Left ventricle myocardium inferior (tissue), 1 donor: ENCODE measurements around the gene BCAN. TPM values are rescaled to one million over a fixed set of nuclear protein-coding genes. Genes with fewer than 3 reads are reported as not detected.

ENCODE experiments used
- DNase-seq: peaks from one replicate; pipeline ENCODE4 v3.0.0-alpha.2; 2020
- H3K27ac ChIP-seq: fragments of 200-600 bp; replicated peaks from 2 replicates; pipeline ENCODE4 v1.8.0; 2021
- H3K27me3 ChIP-seq: fragments of 200-600 bp; 2 replicates; pipeline ENCODE4 v1.8.0; 2021; ENCODE audit warnings: low read depth
- H3K36me3 ChIP-seq: fragments of 200-600 bp; 2 replicates; pipeline ENCODE4 v1.8.0; 2021
- H3K4me1 ChIP-seq: fragments of 200-600 bp; 2 replicates; pipeline ENCODE4 v1.8.0; 2021
- H3K4me3 ChIP-seq: fragments of 200-600 bp; 2 replicates; pipeline ENCODE4 v1.8.0; 2021; ENCODE audit warnings: mild to moderate bottlenecking, moderate library complexity
- H3K9me3 ChIP-seq: fragments of 200-600 bp; replicated peaks from 2 replicates; pipeline ENCODE4 v1.8.0; 2021
- intact Hi-C: fragments of 100-400 bp; cut with micrococcal nuclease; formaldehyde crosslinking; loops from one replicate; pipeline ENCODE4 v1.11.0; 2022
- total RNA-seq: library from RNA; stranded (reverse); fragmentation: NEBNext Ultra II Directional; extraction: Animal tissue kit (Norgen Biotek cat#: 25700); gene quantifications from one replicate; pipeline ENCODE4 v1.2.1, GENCODE V29; 2021
- TF ChIP-seq, protein P1 (sequence below): fragments of 200-600 bp; IDR thresholded peaks from 2 replicates; pipeline ENCODE4 v1.8.0; 2021; ENCODE audit warnings: antibody characterized with exemption, mild to moderate bottlenecking, borderline replicate concordance
- donor health status: DM: no; HTN: yes; CAD: no; lungs with severe emphysema.

Gene BCAN
- total RNA-seq, 1 donor from 2014 or later = 0.05 TPM

DNA sequence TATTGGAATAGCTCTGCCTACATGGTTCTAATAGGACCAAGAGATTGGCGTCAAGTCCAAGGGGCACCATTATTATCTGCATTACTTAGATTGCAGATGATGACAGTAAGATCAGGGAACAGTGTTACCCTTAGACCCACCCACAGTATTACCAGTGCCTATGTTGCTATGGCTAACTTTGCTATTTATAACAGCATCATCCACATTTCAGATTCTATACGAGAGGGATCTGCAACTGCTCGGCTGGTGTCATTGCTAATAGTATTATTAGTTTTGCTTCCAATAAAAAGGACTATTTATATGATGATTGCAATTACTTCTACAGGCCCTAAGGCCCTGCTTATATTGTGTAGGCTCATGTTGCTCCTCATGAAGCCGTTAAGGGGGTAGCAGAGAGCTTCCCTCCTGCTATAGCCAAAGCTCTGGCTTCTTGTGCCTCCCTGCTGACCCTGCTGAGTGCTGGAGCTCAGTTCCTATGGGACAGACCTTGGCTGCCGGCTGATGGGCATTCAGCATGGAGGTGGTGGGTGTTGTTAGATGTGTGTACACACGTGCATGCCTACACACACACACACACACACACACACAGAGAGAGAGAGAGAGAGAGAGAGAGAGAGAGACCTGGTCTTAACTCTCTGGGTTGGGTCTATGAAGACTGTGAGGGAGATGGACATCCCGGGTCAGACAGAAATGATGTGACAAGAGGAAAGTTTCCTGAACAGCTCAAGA is 1.3 kb downstream of the BCAN start:
- TF ChIP-seq, protein P1, sequence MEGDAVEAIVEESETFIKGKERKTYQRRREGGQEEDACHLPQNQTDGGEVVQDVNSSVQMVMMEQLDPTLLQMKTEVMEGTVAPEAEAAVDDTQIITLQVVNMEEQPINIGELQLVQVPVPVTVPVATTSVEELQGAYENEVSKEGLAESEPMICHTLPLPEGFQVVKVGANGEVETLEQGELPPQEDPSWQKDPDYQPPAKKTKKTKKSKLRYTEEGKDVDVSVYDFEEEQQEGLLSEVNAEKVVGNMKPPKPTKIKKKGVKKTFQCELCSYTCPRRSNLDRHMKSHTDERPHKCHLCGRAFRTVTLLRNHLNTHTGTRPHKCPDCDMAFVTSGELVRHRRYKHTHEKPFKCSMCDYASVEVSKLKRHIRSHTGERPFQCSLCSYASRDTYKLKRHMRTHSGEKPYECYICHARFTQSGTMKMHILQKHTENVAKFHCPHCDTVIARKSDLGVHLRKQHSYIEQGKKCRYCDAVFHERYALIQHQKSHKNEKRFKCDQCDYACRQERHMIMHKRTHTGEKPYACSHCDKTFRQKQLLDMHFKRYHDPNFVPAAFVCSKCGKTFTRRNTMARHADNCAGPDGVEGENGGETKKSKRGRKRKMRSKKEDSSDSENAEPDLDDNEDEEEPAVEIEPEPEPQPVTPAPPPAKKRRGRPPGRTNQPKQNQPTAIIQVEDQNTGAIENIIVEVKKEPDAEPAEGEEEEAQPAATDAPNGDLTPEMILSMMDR = no peak

GRCh38 chr1:156643778-156644092 is 1.8 kb downstream of the BCAN start:
- intact Hi-C loops = no loop called here
- peaks cover 100% of the 10 kb centered on the region for H3K27me3 ChIP-seq

More for the DNA sequence above, 1.3 kb downstream of the BCAN start:
- H3K27me3 ChIP-seq = peaks cover 100% of the 10 kb centered on the region
- intact Hi-C loops = no loop called here
- no peak overlapping the region for H3K27ac ChIP-seq
- H3K36me3 ChIP-seq = no peaks in the 10 kb centered on the region
- DNase-seq = no peak
- H3K4me3 ChIP-seq = no peak overlapping the region
- peaks cover 28% of the 10 kb centered on the region for H3K4me1 ChIP-seq
- no peaks in the 10 kb centered on the region for H3K9me3 ChIP-seq

DNA sequence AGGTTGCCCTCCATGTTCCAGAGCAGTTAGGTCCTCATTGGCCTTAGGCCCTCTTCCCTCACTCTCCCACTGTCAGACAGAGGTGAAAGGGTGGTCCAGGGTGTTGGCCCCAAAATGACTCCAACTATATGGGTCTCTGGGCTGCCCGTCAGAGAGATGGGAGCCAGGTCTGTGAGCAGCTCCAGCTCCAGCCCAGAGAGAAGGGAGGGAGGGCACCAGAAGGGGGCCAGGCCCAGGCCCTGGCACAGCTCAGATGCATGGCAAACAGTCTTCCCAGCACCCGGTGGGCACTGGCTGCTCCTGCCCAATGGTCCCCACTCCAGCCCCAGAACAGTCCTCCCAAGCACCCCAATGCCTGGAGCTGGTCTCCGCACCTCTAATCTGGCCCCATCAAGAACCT is 2.2 kb downstream of the BCAN start:
- no peak for DNase-seq
- H3K27me3 ChIP-seq = peaks cover 99% of the 10 kb centered on the region

More at GRCh38 chr1:156643778-156644092, 1.8 kb downstream of the BCAN start:
- TF ChIP-seq, protein P1 = no peak
- H3K27ac ChIP-seq = no peak overlapping the region
- H3K9me3 ChIP-seq = no peaks in the 10 kb centered on the region
- H3K36me3 ChIP-seq = no peaks in the 10 kb centered on the region
- H3K4me3 ChIP-seq = no peak overlapping the region
- no peak for DNase-seq
- H3K4me1 ChIP-seq = peaks cover 23% of the 10 kb centered on the region

GRCh38 chr1:156644640-156645039 is 2.7 kb downstream of the BCAN start:
- Histone ChIP-seq H3K4me1 (peaks cover 19% of the 10 kb centered on the region), H3K27ac (no peak overlapping the region), H3K27me3 (peaks cover 99% of the 10 kb centered on the region), H3K36me3 (no peaks in the 10 kb centered on the region), H3K9me3 (no peaks in the 10 kb centered on the region), H3K4me3 (no peak overlapping the region)
- intact Hi-C loops = no loop called here
- TF ChIP-seq, protein P1 = no peak
- DNase-seq = no peak

More for the DNA sequence above, 2.2 kb downstream of the BCAN start:
- no peaks in the 10 kb centered on the region for H3K9me3 ChIP-seq
- intact Hi-C loops = no loop called here
- H3K36me3 ChIP-seq = no peaks in the 10 kb centered on the region
- no peak overlapping the region for H3K27ac ChIP-seq
- H3K4me1 ChIP-seq = peaks cover 19% of the 10 kb centered on the region
- no peak overlapping the region for H3K4me3 ChIP-seq
- TF ChIP-seq, protein P1 = no peak

- TF ChIP-seq, protein P1 = no peak
- peaks cover 19% of the 10 kb centered on the region for H3K4me1 ChIP-seq
- H3K9me3 ChIP-seq = no peaks in the 10 kb centered on the region
- H3K4me3 ChIP-seq = no peak overlapping the region
- no peak for DNase-seq
- H3K36me3 ChIP-seq = no peaks in the 10 kb centered on the region
- H3K27ac ChIP-seq = no peak overlapping the region
- intact Hi-C loops = no loop called here
- H3K27me3 ChIP-seq = peaks cover 97% of the 10 kb centered on the region
These were observed 3.1 kb downstream of the BCAN start for GRCh38 chr1:156645056-156645455.
